Measurements from ENCODE around the gene DEAF1. TPM values are rescaled to one million over a fixed set of nuclear protein-coding genes. Genes with fewer than 3 reads are reported as not detected.

Gene DEAF1
- total and polyA plus RNA-seq, 2 experiments from 2014 or later: 88.6 to 90.0 TPM

GRCh38 chr11:678297-678696 is 16.7 kb downstream of the DEAF1 start:
- Histone ChIP-seq H3K27me3 (no peaks in the 10 kb centered on the region), H3K27ac (no peak overlapping the region), H3K9me3 (ENCODE audit: low read depth) (no peaks in the 10 kb centered on the region), H3K4me3 (no peak overlapping the region), H3K4me1 (ENCODE audit: low read depth) (no peaks in the 10 kb centered on the region), H3K36me3 (peaks cover 24% of the 10 kb centered on the region)
- no peak for DNase-seq (ENCODE audit: low read depth in 1 of 2, low spot score in 1 of 2)
- TF ChIP-seq CTCF (IDR thresholded peaks at IDR 0.05; ENCODE audit: low read depth, low read length): no peak

- Histone ChIP-seq H3K27me3 (no peaks in the 10 kb centered on the region), H3K4me3 (no peak overlapping the region), H3K4me1 (ENCODE audit: low read depth) (no peaks in the 10 kb centered on the region), H3K9me3 (ENCODE audit: low read depth) (no peaks in the 10 kb centered on the region), H3K36me3 (peaks cover 21% of the 10 kb centered on the region), H3K27ac (no peak overlapping the region)
- no peak for DNase-seq (ENCODE audit: low read depth in 1 of 2, low spot score in 1 of 2)
- no peak for TF ChIP-seq CTCF (IDR thresholded peaks at IDR 0.05; ENCODE audit: low read depth, low read length)
These were observed 20.6 kb downstream of the DEAF1 start for GRCh38 chr11:674406-674805.

GRCh38 chr11:673866-674265 is 21.2 kb downstream of the DEAF1 start:
- Histone ChIP-seq H3K4me3 (no peak overlapping the region), H3K27me3 (no peaks in the 10 kb centered on the region), H3K9me3 (ENCODE audit: low read depth) (no peaks in the 10 kb centered on the region), H3K27ac (no peak overlapping the region), H3K36me3 (peaks cover 21% of the 10 kb centered on the region), H3K4me1 (ENCODE audit: low read depth) (no peaks in the 10 kb centered on the region)
- TF ChIP-seq CTCF (IDR thresholded peaks at IDR 0.05; ENCODE audit: low read depth, low read length): no peak
- no peak for DNase-seq (ENCODE audit: low read depth in 1 of 2, low spot score in 1 of 2)

GRCh38 chr11:665704-666281 is 29.2 kb downstream of the DEAF1 start:
- no peak overlapping the region for H3K27ac ChIP-seq

GRCh38 chr11:665062-665703 is 29.8 kb downstream of the DEAF1 start:
- peak in 1 of 2 donors; percentile 8 for DNase-seq (ENCODE audit: low read depth in 1 of 2, low spot score in 1 of 2)
- Histone ChIP-seq H3K27ac (no peak overlapping the region), H3K4me1 (ENCODE audit: low read depth) (peaks cover 8% of the 10 kb centered on the region), H3K27me3 (no peaks in the 10 kb centered on the region), H3K36me3 (peaks cover 2% of the 10 kb centered on the region), H3K9me3 (ENCODE audit: low read depth) (no peaks in the 10 kb centered on the region), H3K4me3 (no peak overlapping the region)
- TF ChIP-seq CTCF (IDR thresholded peaks at IDR 0.05; ENCODE audit: low read depth, low read length): no peak

More at GRCh38 chr11:665704-666281, 29.2 kb downstream of the DEAF1 start:
- Histone ChIP-seq H3K27me3 (no peaks in the 10 kb centered on the region), H3K4me1 (ENCODE audit: low read depth) (peaks cover 4% of the 10 kb centered on the region), H3K36me3 (peaks cover 2% of the 10 kb centered on the region), H3K9me3 (ENCODE audit: low read depth) (no peaks in the 10 kb centered on the region), H3K4me3 (no peak overlapping the region)
- DNase-seq (ENCODE audit: low read depth in 1 of 2, low spot score in 1 of 2): peak in 1 of 2 donors; percentile 45
- no peak for TF ChIP-seq CTCF (IDR thresholded peaks at IDR 0.05; ENCODE audit: low read depth, low read length)

All from cardiac muscle cell (in vitro differentiated cells and primary cell).